Mucosa of rectum (tissue), 2 donors: ENCODE measurements around the gene MTHFR.

Experiments
- H3K27ac ChIP-seq, 2 donors: one replicate each; pipeline ENCODE4 v1.7.0; 2013; ENCODE audit warnings: inconsistent platforms in 2 of 2, low read depth in 2 of 2, low read length in 2 of 2
- H3K27me3 ChIP-seq, 2 donors: one replicate each; pipeline ENCODE4 v1.7.0; 2013; ENCODE audit warnings: low read length in 2 of 2; ENCODE audit not compliant: control insufficient read depth in 2 of 2, insufficient read depth in 2 of 2
- H3K36me3 ChIP-seq, 2 donors: one replicate each; pipeline ENCODE4 v1.7.0; 2013; ENCODE audit warnings: low read length in 2 of 2; ENCODE audit not compliant: control insufficient read depth in 2 of 2, insufficient read depth in 2 of 2
- H3K4me1 ChIP-seq, 2 donors: one replicate each; pipeline ENCODE4 v1.7.0; 2013; ENCODE audit warnings: low read length in 2 of 2, mild to moderate bottlenecking in 1 of 2; ENCODE audit not compliant: control insufficient read depth in 2 of 2, insufficient read depth in 2 of 2
- H3K4me3 ChIP-seq, 2 donors: one replicate each; pipeline ENCODE4 v1.7.0; 2013; ENCODE audit warnings: low read length in 2 of 2
- H3K9ac ChIP-seq, 2 donors: one replicate each; pipeline ENCODE4 v1.7.0; 2013; ENCODE audit warnings: low read length in 2 of 2, low read depth in 1 of 2, mild to moderate bottlenecking in 1 of 2
- H3K9me3 ChIP-seq, 2 donors: one replicate each; pipeline ENCODE4 v1.7.0; 2013; ENCODE audit warnings: low read length in 2 of 2; ENCODE audit not compliant: control insufficient read depth in 2 of 2
- donor health status: healthy.
- donor health status: Normal muscosa, but diverticular disease.

MTHFR gene

GRCh38 chr1:11796036-11796828 is 9.5 kb downstream of the MTHFR start:
- Histone ChIP-seq H3K36me3 (peaks cover 60 to 62% of the 10 kb centered on the region in 2 donors), H3K27ac (no peak overlapping the region), H3K4me1 (peaks cover 2 to 6% of the 10 kb centered on the region in 2 donors)

GRCh38 chr1:11795238-11795890 is 10.4 kb downstream of the MTHFR start:
- Histone ChIP-seq H3K36me3 (peaks cover 56% of the 10 kb centered on the region in 2 donors), H3K4me1 (peaks cover 8 to 15% of the 10 kb centered on the region in 2 donors), H3K27ac (no peak overlapping the region), H3K4me3 (no peak overlapping the region), H3K27me3 (no peaks in the 10 kb centered on the region), H3K9me3 (no peaks in the 10 kb centered on the region), H3K9ac (no peak overlapping the region)

More at GRCh38 chr1:11796036-11796828, 9.5 kb downstream of the MTHFR start:
- H3K4me3 ChIP-seq, result no peak overlapping the region
- no peak overlapping the region for H3K9ac ChIP-seq
- no peaks in the 10 kb centered on the region for H3K9me3 ChIP-seq
- H3K27me3 ChIP-seq, result no peaks in the 10 kb centered on the region

GRCh38 chr1:11794446-11795237 is 11.1 kb downstream of the MTHFR start:
- Histone ChIP-seq H3K9ac (no peak overlapping the region), H3K27ac (no peak overlapping the region), H3K36me3 (peaks cover 50 to 54% of the 10 kb centered on the region in 2 donors)

GRCh38 chr1:11793819-11794218 is 11.9 kb downstream of the MTHFR start:
- Histone ChIP-seq H3K27me3 (no peaks in the 10 kb centered on the region), H3K36me3 (peaks cover 45 to 50% of the 10 kb centered on the region in 2 donors), H3K27ac (no peak overlapping the region), H3K9me3 (no peaks in the 10 kb centered on the region), H3K4me1 (peaks cover 12 to 28% of the 10 kb centered on the region in 2 donors), H3K9ac (no peak overlapping the region), H3K4me3 (no peak overlapping the region)

More at GRCh38 chr1:11794446-11795237, 11.1 kb downstream of the MTHFR start:
- no peaks in the 10 kb centered on the region for H3K9me3 ChIP-seq
- H3K4me3 ChIP-seq, result no peak overlapping the region
- no peaks in the 10 kb centered on the region for H3K27me3 ChIP-seq
- H3K4me1 ChIP-seq, result peaks cover 11 to 22% of the 10 kb centered on the region in 2 donors

- no peaks in the 10 kb centered on the region for H3K9me3 ChIP-seq
- peaks cover 45 to 50% of the 10 kb centered on the region in 2 donors for H3K36me3 ChIP-seq
Measured at GRCh38 chr1:11792106-11792505, 13.7 kb downstream of the MTHFR start.

GRCh38 chr1:11790880-11791715 is 14.7 kb downstream of the MTHFR start:
- Histone ChIP-seq H3K9me3 (no peaks in the 10 kb centered on the region), H3K36me3 (peaks cover 39 to 45% of the 10 kb centered on the region in 2 donors), H3K27me3 (no peaks in the 10 kb centered on the region), H3K4me3 (peak overlapping the region in 1 of 2 donors; percentile 15), H3K9ac (peak overlapping the region in 1 of 2 donors; percentile 57), H3K4me1 (peaks cover 27 to 50% of the 10 kb centered on the region in 2 donors), H3K27ac (peak overlapping the region; percentile 81 to 87)

More at GRCh38 chr1:11792106-11792505, 13.7 kb downstream of the MTHFR start:
- H3K4me1 ChIP-seq, result peaks cover 24 to 46% of the 10 kb centered on the region in 2 donors
- no peak overlapping the region for H3K4me3 ChIP-seq
- peak overlapping the region in 1 of 2 donors; percentile 77 for H3K27ac ChIP-seq
- H3K27me3 ChIP-seq, result no peaks in the 10 kb centered on the region
- peak overlapping the region in 1 of 2 donors; percentile 57 for H3K9ac ChIP-seq

GRCh38 chr1:11790101-11790879 is 15.5 kb downstream of the MTHFR start:
- no peaks in the 10 kb centered on the region for H3K27me3 ChIP-seq
- H3K9ac ChIP-seq, result peak overlapping the region in 1 of 2 donors; percentile 36
- peak overlapping the region; percentile 81 to 87 for H3K27ac ChIP-seq
- H3K4me1 ChIP-seq, result peaks cover 29 to 50% of the 10 kb centered on the region in 2 donors
- H3K36me3 ChIP-seq, result peaks cover 31 to 37% of the 10 kb centered on the region in 2 donors
- no peaks in the 10 kb centered on the region for H3K9me3 ChIP-seq
- peak overlapping the region in 1 of 2 donors; percentile 15 for H3K4me3 ChIP-seq

- H3K27me3 ChIP-seq, result no peaks in the 10 kb centered on the region
- no peak overlapping the region for H3K4me3 ChIP-seq
- no peak overlapping the region for H3K9ac ChIP-seq
- no peaks in the 10 kb centered on the region for H3K9me3 ChIP-seq
- H3K36me3 ChIP-seq, result peaks cover 22 to 28% of the 10 kb centered on the region in 2 donors
- peaks cover 32 to 55% of the 10 kb centered on the region in 2 donors for H3K4me1 ChIP-seq
- peak overlapping the region; percentile 81 to 87 for H3K27ac ChIP-seq
Measured at GRCh38 chr1:11789126-11790067, 16.4 kb downstream of the MTHFR start.
